ENCODE measurements around the gene GRM4.

Gene GRM4

GRCh38 chr6:34046617-34047016 lies 99.3 kb downstream of the GRM4 start:
- H3K79me2 ChIP-seq (ENCODE audit: insufficient read depth, low read length): no peaks in the 10 kb centered on the region
- H3K27me3 ChIP-seq (ENCODE audit: low read length): no peaks in the 10 kb centered on the region
- no peak overlapping the region for H3K4me2 ChIP-seq (ENCODE audit: low read depth, low read length, poor library complexity, severe bottlenecking)
- no peak overlapping the region for H3K4me3 ChIP-seq (ENCODE audit: insufficient read depth, low read length, poor library complexity, severe bottlenecking)
- no peak for TF ChIP-seq EZH2phosphoT487 (conservative IDR thresholded peaks at IDR 0.05; ENCODE audit: low read length)
- no peak for TF ChIP-seq CTCF (IDR thresholded peaks at IDR 0.05; ENCODE audit: insufficient read depth, low read length, poor library complexity, severe bottlenecking)
- no peaks in the 10 kb centered on the region for H3F3A ChIP-seq (ENCODE audit: insufficient read depth)
- no peaks in the 10 kb centered on the region for H3K9me3 ChIP-seq (ENCODE audit: insufficient read depth, low read length)
- H4K20me1 ChIP-seq (ENCODE audit: low read depth, low read length): no peaks in the 10 kb centered on the region
- H3K9me2 ChIP-seq (replicated peaks; ENCODE audit: insufficient read depth, low read length): no peaks in the 10 kb centered on the region
- H3K27ac ChIP-seq (ENCODE audit: low read depth, low read length): no peak overlapping the region
- no peaks in the 10 kb centered on the region for H3K36me3 ChIP-seq (ENCODE audit: low read length)
- H2AFZ ChIP-seq (ENCODE audit: low read depth, low read length, severe bottlenecking): no peak overlapping the region
- no peak overlapping the region for H3K9ac ChIP-seq (ENCODE audit: low read length)

GRCh38 chr6:34045771-34046170 lies 100.1 kb downstream of the GRM4 start:
- Histone ChIP-seq H3K36me3 (ENCODE audit: low read length) (no peaks in the 10 kb centered on the region), H3K4me2 (ENCODE audit: low read depth, low read length, poor library complexity, severe bottlenecking) (no peak overlapping the region), H3K79me2 (ENCODE audit: insufficient read depth, low read length) (no peaks in the 10 kb centered on the region), H3K9ac (ENCODE audit: low read length) (no peak overlapping the region), H3K4me3 (ENCODE audit: insufficient read depth, low read length, poor library complexity, severe bottlenecking) (no peak overlapping the region), H3K27me3 (ENCODE audit: low read length) (no peaks in the 10 kb centered on the region), H4K20me1 (ENCODE audit: low read depth, low read length) (no peaks in the 10 kb centered on the region), H2AFZ (ENCODE audit: low read depth, low read length, severe bottlenecking) (no peak overlapping the region), H3K9me2 (replicated peaks; ENCODE audit: insufficient read depth, low read length) (no peaks in the 10 kb centered on the region), H3K9me3 (ENCODE audit: insufficient read depth, low read length) (no peaks in the 10 kb centered on the region), H3F3A (ENCODE audit: insufficient read depth) (no peaks in the 10 kb centered on the region), H3K27ac (ENCODE audit: low read depth, low read length) (no peak overlapping the region)
- TF ChIP-seq EZH2phosphoT487 (conservative IDR thresholded peaks at IDR 0.05; ENCODE audit: low read length): no peak
- no peak for TF ChIP-seq CTCF (IDR thresholded peaks at IDR 0.05; ENCODE audit: insufficient read depth, low read length, poor library complexity, severe bottlenecking)

- H3K27me3 ChIP-seq (ENCODE audit: low read length): no peaks in the 10 kb centered on the region
Measured at GRCh38 chr6:34044945-34045595, 100.8 kb downstream of the GRM4 start.

More at GRCh38 chr6:34044945-34045595, 100.8 kb downstream of the GRM4 start:
- Histone ChIP-seq H3K9ac (ENCODE audit: low read length) (no peak overlapping the region), H3K79me2 (ENCODE audit: insufficient read depth, low read length) (no peaks in the 10 kb centered on the region), H3K9me2 (replicated peaks; ENCODE audit: insufficient read depth, low read length) (no peaks in the 10 kb centered on the region), H3F3A (ENCODE audit: insufficient read depth) (no peaks in the 10 kb centered on the region), H3K4me3 (ENCODE audit: insufficient read depth, low read length, poor library complexity, severe bottlenecking) (no peak overlapping the region), H2AFZ (ENCODE audit: low read depth, low read length, severe bottlenecking) (no peak overlapping the region), H3K36me3 (ENCODE audit: low read length) (no peaks in the 10 kb centered on the region), H4K20me1 (ENCODE audit: low read depth, low read length) (no peaks in the 10 kb centered on the region), H3K4me2 (ENCODE audit: low read depth, low read length, poor library complexity, severe bottlenecking) (no peak overlapping the region), H3K9me3 (ENCODE audit: insufficient read depth, low read length) (no peaks in the 10 kb centered on the region), H3K27ac (ENCODE audit: low read depth, low read length) (no peak overlapping the region)
- TF ChIP-seq CTCF (IDR thresholded peaks at IDR 0.05; ENCODE audit: insufficient read depth, low read length, poor library complexity, severe bottlenecking) (no peak), EZH2phosphoT487 (conservative IDR thresholded peaks at IDR 0.05; ENCODE audit: low read length) (no peak)

Measured in SU-DHL-6 (cell line).